Measurements from ENCODE around the gene CAMK1D.

Gene CAMK1D

DNA sequence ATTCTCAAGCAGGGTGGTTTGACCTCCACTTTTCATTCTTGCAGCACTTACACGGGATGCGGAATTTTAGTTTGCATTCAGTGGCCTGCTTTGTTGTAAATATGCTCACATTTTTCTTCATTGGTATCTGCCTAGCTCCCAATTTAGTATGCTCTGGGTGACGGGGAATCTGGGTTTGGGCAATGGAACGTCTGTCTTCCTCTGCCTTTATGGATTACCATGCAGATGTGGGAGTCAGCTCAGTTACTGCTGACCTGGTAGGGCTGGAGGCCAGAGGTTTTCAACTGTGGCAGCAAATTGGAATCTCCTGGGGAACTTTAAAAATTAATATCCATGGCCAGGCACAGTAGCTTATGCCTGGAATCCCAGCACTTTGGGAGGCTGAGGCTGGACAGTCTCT, 161.6 kb downstream of the CAMK1D start:
- H3K36me3 ChIP-seq (ENCODE audit: control insufficient read depth, insufficient read depth, low read length), result no peaks in the 10 kb centered on the region
- H3K27me3 ChIP-seq (ENCODE audit: control insufficient read depth, insufficient read depth, low read length, poor library complexity, severe bottlenecking), result no peaks in the 10 kb centered on the region
- WGBS, 2 experiments, result 76 to 82% methylated on average over 4 of the region's 4 CpGs
- no peak overlapping the region for H3K27ac ChIP-seq (ENCODE audit: insufficient read depth, low read depth, low read length, poor library complexity, severe bottlenecking)
- H3K4me3 ChIP-seq (ENCODE audit: insufficient read depth, low read depth, low read length), result no peak overlapping the region
- H3K4me1 ChIP-seq (ENCODE audit: control insufficient read depth, insufficient read depth, low read length), result no peaks in the 10 kb centered on the region
- no peaks in the 10 kb centered on the region for H3K9me3 ChIP-seq (ENCODE audit: control insufficient read depth, low read length)

DNA sequence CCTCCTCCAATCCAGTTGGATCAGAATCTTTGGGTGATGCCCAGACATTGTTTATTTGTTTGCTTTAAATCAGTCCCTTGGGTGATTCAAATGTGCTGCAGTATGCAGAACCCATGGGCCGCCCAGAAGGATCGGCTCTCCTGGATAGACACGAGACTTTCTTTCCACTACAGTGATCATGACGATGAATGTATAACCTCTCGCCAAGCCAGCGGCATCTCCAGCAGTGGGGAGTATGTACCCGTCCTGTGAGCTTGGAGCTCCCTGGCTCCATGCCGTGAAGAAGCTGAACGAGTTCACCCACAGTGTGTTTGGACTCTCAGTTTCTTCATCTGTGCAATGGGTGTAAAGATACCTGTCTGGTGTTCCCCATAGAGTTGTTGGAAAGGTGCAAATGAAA, 162.3 kb downstream of the CAMK1D start:
- 94 to 96% methylated on average over 9 of the region's 9 CpGs for WGBS, 2 experiments
- H3K27me3 ChIP-seq (ENCODE audit: control insufficient read depth, insufficient read depth, low read length, poor library complexity, severe bottlenecking), result no peaks in the 10 kb centered on the region

DNA sequence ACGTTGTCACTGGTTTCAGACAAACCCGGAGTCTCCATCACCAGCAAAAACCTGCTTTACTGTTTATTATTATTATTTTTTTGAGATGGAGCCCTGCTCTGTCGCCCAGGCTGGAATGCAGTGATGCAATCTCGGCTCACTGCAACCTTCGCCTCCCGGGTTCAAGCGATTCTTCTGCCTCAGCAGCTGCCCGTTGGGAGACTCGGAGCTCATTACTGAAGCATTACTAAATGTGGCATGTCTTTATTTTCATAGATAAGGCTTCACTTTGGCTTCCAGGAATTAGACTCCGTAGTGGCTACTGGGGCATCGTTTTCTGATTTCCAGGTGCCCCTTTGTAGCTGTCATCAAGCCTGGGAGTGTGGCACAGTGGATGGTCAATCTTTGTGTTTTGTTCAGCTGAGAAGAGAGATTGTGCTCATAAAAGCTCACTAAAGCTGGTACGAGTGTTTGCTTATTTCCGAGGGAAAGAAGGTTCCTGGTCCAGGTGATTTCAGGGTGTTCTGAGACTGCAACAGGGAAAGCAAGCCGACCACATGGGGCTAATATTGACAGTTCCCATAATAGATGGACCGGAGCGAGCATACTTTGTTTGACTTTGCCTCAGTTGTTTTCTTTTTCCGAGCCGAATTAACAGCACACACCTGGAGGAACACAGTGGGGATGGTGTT, 163.1 kb downstream of the CAMK1D start:
- Histone ChIP-seq H3K27me3 (ENCODE audit: control insufficient read depth, insufficient read depth, low read length, poor library complexity, severe bottlenecking) (no peaks in the 10 kb centered on the region), H3K27ac (ENCODE audit: insufficient read depth, low read depth, low read length, poor library complexity, severe bottlenecking) (no peak overlapping the region), H3K9me3 (ENCODE audit: control insufficient read depth, low read length) (no peaks in the 10 kb centered on the region), H3K4me1 (ENCODE audit: control insufficient read depth, insufficient read depth, low read length) (no peaks in the 10 kb centered on the region), H3K36me3 (ENCODE audit: control insufficient read depth, insufficient read depth, low read length) (no peaks in the 10 kb centered on the region), H3K4me3 (ENCODE audit: insufficient read depth, low read depth, low read length) (no peak overlapping the region)
- 86 to 91% methylated on average over 18 of the region's 18 CpGs for WGBS, 2 experiments

More for the DNA sequence above, 162.3 kb downstream of the CAMK1D start:
- no peak overlapping the region for H3K4me3 ChIP-seq (ENCODE audit: insufficient read depth, low read depth, low read length)
- H3K36me3 ChIP-seq (ENCODE audit: control insufficient read depth, insufficient read depth, low read length), result no peaks in the 10 kb centered on the region
- H3K4me1 ChIP-seq (ENCODE audit: control insufficient read depth, insufficient read depth, low read length), result no peaks in the 10 kb centered on the region
- H3K27ac ChIP-seq (ENCODE audit: insufficient read depth, low read depth, low read length, poor library complexity, severe bottlenecking), result no peak overlapping the region
- H3K9me3 ChIP-seq (ENCODE audit: control insufficient read depth, low read length), result no peaks in the 10 kb centered on the region

DNA sequence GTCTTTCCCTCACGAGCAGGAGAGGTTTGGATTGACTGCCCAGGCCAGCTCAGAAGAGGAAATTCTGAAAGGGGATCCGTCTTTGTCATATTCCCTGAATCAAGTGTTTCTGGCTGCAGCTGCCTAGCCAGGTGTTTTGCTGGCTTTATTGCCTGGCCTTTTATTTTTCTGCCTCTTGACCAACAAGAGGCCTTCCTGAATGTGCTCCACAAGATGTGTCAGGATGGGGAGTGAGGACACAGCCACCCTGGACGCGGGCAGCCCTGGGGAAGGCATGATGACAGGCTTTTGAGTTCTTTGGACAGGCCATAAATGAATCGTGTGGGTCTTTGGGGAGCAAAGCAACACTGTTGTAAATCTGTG, 163.6 kb downstream of the CAMK1D start:
- Histone ChIP-seq H3K36me3 (ENCODE audit: control insufficient read depth, insufficient read depth, low read length) (no peaks in the 10 kb centered on the region), H3K9me3 (ENCODE audit: control insufficient read depth, low read length) (no peaks in the 10 kb centered on the region), H3K27ac (ENCODE audit: insufficient read depth, low read depth, low read length, poor library complexity, severe bottlenecking) (no peak overlapping the region), H3K4me1 (ENCODE audit: control insufficient read depth, insufficient read depth, low read length) (no peaks in the 10 kb centered on the region), H3K4me3 (ENCODE audit: insufficient read depth, low read depth, low read length) (no peak overlapping the region), H3K27me3 (ENCODE audit: control insufficient read depth, insufficient read depth, low read length, poor library complexity, severe bottlenecking) (no peaks in the 10 kb centered on the region)
- 83 to 84% methylated on average over 5 of the region's 5 CpGs for WGBS, 2 experiments

DNA sequence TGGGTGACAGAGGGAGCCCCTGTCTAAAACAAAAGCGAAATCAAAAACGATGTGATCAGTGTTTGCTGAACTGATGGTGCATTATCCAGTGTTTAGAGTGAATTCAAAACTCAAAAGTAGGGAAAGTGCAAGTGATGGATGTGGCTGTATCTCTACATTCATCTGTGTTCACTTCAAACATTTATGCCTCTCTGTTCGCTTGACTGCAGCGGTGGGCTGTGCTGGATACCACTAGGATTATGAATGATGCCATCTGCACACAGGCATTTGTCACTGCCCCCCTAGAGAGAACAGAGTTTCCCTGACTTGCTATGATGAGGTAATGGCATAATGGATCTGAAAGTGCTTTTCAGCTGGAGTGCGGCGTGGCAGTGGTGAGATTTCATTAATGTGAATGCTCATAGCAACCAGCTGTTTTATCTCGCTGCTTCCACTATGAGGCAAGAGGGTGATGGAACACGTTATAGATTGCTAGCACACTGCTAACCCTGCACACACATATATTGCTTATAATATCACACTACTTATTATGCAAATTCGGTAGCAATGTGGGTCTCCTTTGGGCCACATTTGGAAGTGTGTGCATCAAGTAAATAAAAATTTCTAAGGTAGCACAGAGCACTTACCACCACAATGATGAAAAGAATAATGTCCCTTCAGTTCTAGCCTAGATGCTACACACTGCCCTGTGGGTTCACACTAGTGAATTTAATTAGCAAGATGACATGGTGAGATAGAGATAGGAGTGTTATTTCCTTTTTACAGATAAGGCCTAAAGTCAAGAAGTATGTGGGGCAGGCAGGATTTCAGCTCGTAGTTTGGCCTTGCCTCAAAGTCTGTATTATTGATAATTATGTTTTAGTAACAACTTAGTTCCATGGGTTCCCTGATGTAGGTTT, 164.7 kb downstream of the CAMK1D start:
- H3K4me3 ChIP-seq (ENCODE audit: insufficient read depth, low read depth, low read length), result no peak overlapping the region
- no peaks in the 10 kb centered on the region for H3K4me1 ChIP-seq (ENCODE audit: control insufficient read depth, insufficient read depth, low read length)
- 93 to 96% methylated on average over 10 of the region's 10 CpGs for WGBS, 2 experiments
- no peaks in the 10 kb centered on the region for H3K36me3 ChIP-seq (ENCODE audit: control insufficient read depth, insufficient read depth, low read length)
- H3K9me3 ChIP-seq (ENCODE audit: control insufficient read depth, low read length), result no peaks in the 10 kb centered on the region
- no peak overlapping the region for H3K27ac ChIP-seq (ENCODE audit: insufficient read depth, low read depth, low read length, poor library complexity, severe bottlenecking)
- H3K27me3 ChIP-seq (ENCODE audit: control insufficient read depth, insufficient read depth, low read length, poor library complexity, severe bottlenecking), result no peaks in the 10 kb centered on the region

DNA sequence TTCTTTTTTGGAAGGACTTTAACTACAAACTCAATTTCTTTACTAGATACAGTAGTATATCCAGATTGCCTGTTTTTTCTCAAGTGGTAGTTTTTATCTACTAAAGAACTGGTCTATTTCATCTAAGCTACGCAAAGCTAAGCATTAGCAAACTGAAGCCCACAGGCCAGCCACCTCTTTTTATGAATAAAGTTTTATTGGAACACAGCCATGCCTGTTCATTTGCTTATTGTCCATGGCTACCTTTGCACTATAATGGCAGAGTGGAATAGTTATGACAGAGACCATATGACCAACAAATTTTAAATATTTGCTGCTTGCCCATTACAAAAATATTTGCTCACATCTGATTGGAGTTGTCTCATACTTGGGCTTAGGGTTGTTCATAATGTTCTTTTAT, 168.7 kb downstream of the CAMK1D start:
- no peak overlapping the region for H3K27ac ChIP-seq (ENCODE audit: insufficient read depth, low read depth, low read length, poor library complexity, severe bottlenecking)
- no peaks in the 10 kb centered on the region for H3K4me1 ChIP-seq (ENCODE audit: control insufficient read depth, insufficient read depth, low read length)
- H3K9me3 ChIP-seq (ENCODE audit: control insufficient read depth, low read length), result no peaks in the 10 kb centered on the region
- no peaks in the 10 kb centered on the region for H3K27me3 ChIP-seq (ENCODE audit: control insufficient read depth, insufficient read depth, low read length, poor library complexity, severe bottlenecking)
- H3K4me3 ChIP-seq (ENCODE audit: insufficient read depth, low read depth, low read length), result no peak overlapping the region
- no peaks in the 10 kb centered on the region for H3K36me3 ChIP-seq (ENCODE audit: control insufficient read depth, insufficient read depth, low read length)
- WGBS, 2 experiments, result 89 to 100% methylated on average over 1 of the region's 1 CpG

DNA sequence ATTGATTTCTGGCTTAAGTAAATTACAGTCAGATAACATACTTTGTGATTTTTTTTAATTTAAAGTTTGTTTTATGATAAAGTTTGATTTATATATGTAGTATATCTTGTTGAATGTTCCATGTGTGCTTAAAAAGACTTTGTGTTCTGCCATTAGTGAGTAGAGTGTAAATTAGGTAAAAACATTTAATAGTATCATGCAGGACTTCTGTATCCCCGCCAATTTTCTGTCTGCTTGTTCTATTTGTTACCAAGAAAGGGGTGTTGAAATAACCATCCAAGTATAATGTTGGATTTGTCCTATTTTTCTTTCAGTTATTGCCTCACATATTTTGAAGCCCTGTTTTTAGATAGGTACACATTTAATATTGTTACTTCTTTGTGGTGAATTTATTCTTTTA, 172.1 kb downstream of the CAMK1D start:
- H3K27me3 ChIP-seq (ENCODE audit: control insufficient read depth, insufficient read depth, low read length, poor library complexity, severe bottlenecking), result no peaks in the 10 kb centered on the region
- H3K36me3 ChIP-seq (ENCODE audit: control insufficient read depth, insufficient read depth, low read length), result no peaks in the 10 kb centered on the region
- H3K27ac ChIP-seq (ENCODE audit: insufficient read depth, low read depth, low read length, poor library complexity, severe bottlenecking), result no peak overlapping the region
- H3K4me1 ChIP-seq (ENCODE audit: control insufficient read depth, insufficient read depth, low read length), result no peaks in the 10 kb centered on the region
- H3K4me3 ChIP-seq (ENCODE audit: insufficient read depth, low read depth, low read length), result no peak overlapping the region
- WGBS, 2 experiments, result 94 to 100% methylated on average over 1 of the region's 1 CpG
- H3K9me3 ChIP-seq (ENCODE audit: control insufficient read depth, low read length), result no peaks in the 10 kb centered on the region

DNA sequence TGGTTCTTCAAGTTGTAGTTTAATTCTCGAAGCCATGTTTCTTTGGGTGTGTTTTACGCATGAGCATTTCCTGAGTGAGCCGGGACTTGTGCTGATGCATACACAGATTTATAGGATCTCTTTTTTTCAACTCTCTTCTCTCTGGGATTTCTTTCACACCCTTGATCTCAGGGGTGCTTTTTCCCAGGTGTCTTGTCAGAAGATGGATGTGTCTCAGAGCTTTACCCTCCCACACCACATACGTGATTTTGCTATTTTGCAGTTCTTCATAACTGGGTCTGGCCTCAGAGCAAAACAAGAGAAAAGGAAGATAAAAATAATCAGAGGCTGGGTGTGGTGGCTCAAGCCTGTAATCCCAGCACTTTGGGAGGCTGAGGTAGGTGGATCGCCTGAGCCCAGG, 177.0 kb downstream of the CAMK1D start:
- no peaks in the 10 kb centered on the region for H3K36me3 ChIP-seq (ENCODE audit: control insufficient read depth, insufficient read depth, low read length)
- H3K27me3 ChIP-seq (ENCODE audit: control insufficient read depth, insufficient read depth, low read length, poor library complexity, severe bottlenecking), result no peaks in the 10 kb centered on the region
- no peaks in the 10 kb centered on the region for H3K4me1 ChIP-seq (ENCODE audit: control insufficient read depth, insufficient read depth, low read length)
- H3K27ac ChIP-seq (ENCODE audit: insufficient read depth, low read depth, low read length, poor library complexity, severe bottlenecking), result no peak overlapping the region
- H3K9me3 ChIP-seq (ENCODE audit: control insufficient read depth, low read length), result no peaks in the 10 kb centered on the region
- no peak overlapping the region for H3K4me3 ChIP-seq (ENCODE audit: insufficient read depth, low read depth, low read length)
- WGBS, 2 experiments, result 94 to 95% methylated on average over 5 of the region's 5 CpGs

DNA sequence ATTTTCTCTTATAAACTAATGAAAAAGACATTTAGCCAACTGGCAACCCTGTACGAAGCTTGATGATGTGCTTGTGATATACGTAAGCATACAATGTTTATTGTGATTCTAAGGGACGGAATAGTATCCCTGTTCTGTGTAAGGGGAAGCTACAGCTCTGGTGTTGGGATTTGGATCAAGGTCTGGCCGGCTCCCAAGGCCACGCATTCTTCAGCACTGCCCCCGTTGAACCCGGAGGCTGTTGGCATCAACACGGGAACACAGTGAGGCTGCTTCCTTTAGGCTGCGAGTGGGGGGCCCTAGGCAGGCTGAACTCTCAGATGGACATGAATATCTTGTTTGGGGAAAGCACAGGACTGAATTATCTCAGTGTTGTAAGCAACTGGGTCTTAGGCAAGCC, 180.6 kb downstream of the CAMK1D start:
- H3K4me1 ChIP-seq (ENCODE audit: control insufficient read depth, insufficient read depth, low read length), result no peaks in the 10 kb centered on the region
- H3K36me3 ChIP-seq (ENCODE audit: control insufficient read depth, insufficient read depth, low read length), result no peaks in the 10 kb centered on the region
- H3K4me3 ChIP-seq (ENCODE audit: insufficient read depth, low read depth, low read length), result no peak overlapping the region
- WGBS, 2 experiments, result 93 to 95% methylated on average over 9 of the region's 9 CpGs
- H3K27ac ChIP-seq (ENCODE audit: insufficient read depth, low read depth, low read length, poor library complexity, severe bottlenecking), result no peak overlapping the region
- no peaks in the 10 kb centered on the region for H3K27me3 ChIP-seq (ENCODE audit: control insufficient read depth, insufficient read depth, low read length, poor library complexity, severe bottlenecking)
- H3K9me3 ChIP-seq (ENCODE audit: control insufficient read depth, low read length), result no peaks in the 10 kb centered on the region

DNA sequence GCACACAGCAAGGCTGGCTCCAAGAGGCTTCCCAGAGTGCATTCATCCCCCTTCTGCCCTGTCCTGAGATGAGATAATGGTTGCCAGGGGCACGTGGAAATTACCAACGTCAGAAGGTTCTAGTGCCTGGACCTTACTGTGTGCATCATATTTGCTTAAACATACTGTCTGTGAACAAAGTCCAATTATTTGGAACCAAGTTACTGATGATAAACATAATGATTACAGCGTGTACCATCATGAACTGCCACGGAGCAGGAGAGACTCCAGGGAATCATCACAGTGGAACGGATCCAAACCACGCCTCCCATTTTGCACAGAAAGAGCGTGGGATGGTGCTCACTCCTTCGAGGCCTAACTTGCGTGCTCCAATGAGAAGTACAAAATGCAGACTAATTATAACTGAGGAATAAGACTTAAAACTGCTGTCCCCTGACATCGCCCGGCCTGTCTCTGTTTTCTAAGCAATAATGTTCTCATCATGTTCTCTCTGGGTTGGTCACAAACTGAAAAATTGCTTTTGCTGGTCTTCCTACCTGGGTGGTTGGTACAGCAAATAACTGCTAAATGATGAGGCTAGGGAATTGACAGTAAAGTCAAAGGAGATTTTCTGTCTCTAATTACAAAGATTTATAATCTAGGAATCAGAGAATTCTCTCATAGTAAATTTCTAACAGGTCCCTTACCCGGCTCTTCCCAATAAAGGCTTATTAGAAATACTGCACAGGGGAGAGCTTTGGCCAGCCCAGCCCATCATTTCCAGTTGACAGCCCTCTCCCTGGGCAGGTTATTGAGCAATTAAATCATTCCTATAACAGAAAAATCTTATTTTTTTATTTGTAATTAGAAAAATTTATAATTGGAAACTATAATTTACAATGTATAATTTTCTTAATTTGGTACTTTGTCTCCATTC, 182.2 kb downstream of the CAMK1D start:
- H3K4me3 ChIP-seq (ENCODE audit: insufficient read depth, low read depth, low read length), result no peak overlapping the region
- 93% methylated on average over 12 of the region's 12 CpGs for WGBS, 2 experiments
- no peaks in the 10 kb centered on the region for H3K27me3 ChIP-seq (ENCODE audit: control insufficient read depth, insufficient read depth, low read length, poor library complexity, severe bottlenecking)
- no peaks in the 10 kb centered on the region for H3K9me3 ChIP-seq (ENCODE audit: control insufficient read depth, low read length)
- H3K4me1 ChIP-seq (ENCODE audit: control insufficient read depth, insufficient read depth, low read length), result no peaks in the 10 kb centered on the region
- H3K36me3 ChIP-seq (ENCODE audit: control insufficient read depth, insufficient read depth, low read length), result no peaks in the 10 kb centered on the region
- no peak overlapping the region for H3K27ac ChIP-seq (ENCODE audit: insufficient read depth, low read depth, low read length, poor library complexity, severe bottlenecking)
